GM10266 (cell line): ENCODE measurements around the gene SOBP.

Experiments used
- DNase-seq: peaks from one replicate; pipeline ENCODE4 v3.0.0; 2012; ENCODE audit errors: extremely low spot score
- CTCF ChIP-seq: IDR thresholded peaks from 2 replicates; pipeline ENCODE4 v1.5.1; 2012; ENCODE audit warnings: mild to moderate bottlenecking, low read depth; ENCODE audit not compliant: control insufficient read depth, insufficient read depth; ENCODE audit errors: missing control alignments

Gene SOBP

GRCh38 chr6:107447663-107448216, 42.2 kb upstream of the SOBP start:
- DNase-seq: no peak
- no peak for TF ChIP-seq CTCF

DNA sequence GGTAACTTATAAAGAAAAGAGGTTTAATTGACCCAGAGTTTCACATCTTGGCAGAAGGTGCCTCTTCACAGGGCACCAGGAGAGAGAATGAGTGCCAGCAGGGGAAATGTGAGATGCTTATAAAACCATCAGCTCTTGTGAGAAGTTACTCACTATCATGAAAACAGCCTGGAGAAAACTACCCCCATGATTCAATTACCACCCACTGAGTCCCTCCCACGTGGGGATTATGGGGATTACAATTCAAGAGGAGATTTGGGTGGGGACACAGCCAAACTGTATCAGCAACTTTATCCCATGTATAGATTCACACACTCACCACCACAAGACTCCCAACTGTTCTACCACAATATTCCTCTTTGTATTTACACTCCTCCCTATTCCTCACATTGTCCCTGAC, 41.1 kb upstream of the SOBP start:
- TF ChIP-seq CTCF: no peak
- no peak for DNase-seq

DNA sequence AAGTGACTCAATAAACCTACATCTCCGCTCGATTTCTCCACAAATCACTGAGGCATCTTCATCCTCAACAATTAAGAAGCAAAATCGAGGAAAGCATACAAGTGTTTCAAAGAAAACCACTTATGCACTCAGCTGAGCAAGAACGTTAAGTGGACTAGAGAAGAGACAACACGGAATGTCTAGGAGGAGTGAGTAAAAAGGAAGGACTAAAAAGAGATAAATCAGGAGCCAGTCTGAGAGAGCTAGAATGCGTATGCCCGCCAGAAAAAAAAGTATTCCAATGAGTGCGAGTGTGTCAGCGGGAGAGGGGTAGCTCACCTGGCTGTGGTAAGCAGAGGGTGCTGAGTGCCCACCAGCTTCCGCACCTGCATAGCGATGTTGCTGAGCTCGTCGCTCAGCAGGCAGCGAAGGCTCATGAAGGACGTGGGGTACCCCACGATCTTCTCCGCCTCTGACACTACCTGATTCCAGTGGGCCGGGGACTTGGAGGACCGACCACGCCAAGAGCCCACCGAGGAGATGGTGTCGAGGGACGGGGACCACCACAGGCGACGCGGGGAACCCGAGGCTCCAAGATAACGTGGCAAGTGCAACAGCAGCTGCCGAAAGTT, 31.1 kb upstream of the SOBP start:
- DNase-seq: peak; percentile 12
- no peak for TF ChIP-seq CTCF

GRCh38 chr6:107459283-107460082, 30.4 kb upstream of the SOBP start, which contains the start of gene PDSS2:
PDSS2 (minus strand) TSS chr6:107459564; CDS start chr6:107459285, 279 bp downstream.
- peak; percentile 91 for DNase-seq
- peak; percentile 39 for TF ChIP-seq CTCF

DNA sequence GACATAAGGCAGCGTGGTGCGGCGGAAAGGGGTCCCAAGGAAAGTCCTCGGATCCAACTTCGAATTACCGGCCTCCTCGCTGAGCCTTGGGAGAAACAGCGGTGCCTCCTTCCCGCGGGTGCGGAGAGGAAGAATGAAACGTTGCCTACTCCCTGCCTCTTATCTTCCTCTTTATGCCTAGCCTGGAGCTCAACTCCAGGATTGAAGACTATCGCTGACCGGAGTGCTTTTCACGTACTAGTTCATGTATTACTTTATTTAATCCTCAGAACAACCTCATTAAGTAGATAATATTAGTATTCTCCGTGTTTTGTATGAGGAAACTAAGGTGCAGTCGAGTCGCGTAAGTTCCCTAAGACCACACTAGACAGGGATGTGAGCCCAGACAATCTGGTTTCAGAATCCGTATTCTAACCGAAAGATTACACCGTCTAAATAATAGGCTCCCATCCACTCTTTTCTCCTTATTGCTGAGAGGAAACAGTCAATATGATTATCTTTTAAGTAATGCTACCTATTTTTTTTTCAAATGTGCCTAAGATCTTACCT, 29.8 kb upstream of the SOBP start:
- DNase-seq: no peak
- TF ChIP-seq CTCF: no peak

GRCh38 chr6:107466062-107466461, 23.9 kb upstream of the SOBP start:
- TF ChIP-seq CTCF: no peak
- no peak for DNase-seq

GRCh38 chr6:107470364-107470763, 19.6 kb upstream of the SOBP start:
- no peak for DNase-seq
- no peak for TF ChIP-seq CTCF
